RWPE2 (cell line): ENCODE measurements around the gene MYO18A.

Experiments used
- ATAC-seq: fragments of 200-7000 bp; cut with Tn5 transposase; 3 replicates; pipeline ENCODE4 v1.9.1; 2021; ENCODE audit warnings: low read depth
- DNase-seq: peaks from one replicate; pipeline ENCODE4 v3.0.0-alpha.2; 2020; ENCODE audit warnings: low spot score
- H3K27ac ChIP-seq: fragments of 450-650 bp; 2 replicates; pipeline ENCODE4 v1.5.1; 2017; ENCODE audit warnings: mild to moderate bottlenecking; ENCODE audit not compliant: poor library complexity, severe bottlenecking
- H3K27me3 ChIP-seq: fragments of 250-450 bp; sonication (Bioruptor Pico); 2 replicates; pipeline ENCODE4 v1.5.1; 2021; ENCODE audit warnings: mild to moderate bottlenecking, moderate library complexity; ENCODE audit not compliant: insufficient read depth, poor library complexity, severe bottlenecking
- H3K36me3 ChIP-seq: fragments of 250-450 bp; sonication (Bioruptor Pico); 2 replicates; pipeline ENCODE4 v1.5.1; 2020; ENCODE audit warnings: low read depth, mild to moderate bottlenecking, moderate library complexity
- H3K4me1 ChIP-seq: fragments of 250-450 bp; sonication (Bioruptor Pico); 2 replicates; pipeline ENCODE4 v1.5.1; 2021; ENCODE audit warnings: mild to moderate bottlenecking, moderate library complexity; ENCODE audit not compliant: insufficient read depth, poor library complexity, severe bottlenecking
- H3K4me3 ChIP-seq: fragments of 250-450 bp; sonication (Bioruptor Pico); 2 replicates; pipeline ENCODE4 v1.5.1; 2021; ENCODE audit warnings: mild to moderate bottlenecking, moderate library complexity; ENCODE audit not compliant: severe bottlenecking
- H3K9me3 ChIP-seq: fragments of 250-450 bp; sonication (Bioruptor Pico); 2 replicates; pipeline ENCODE4 v1.5.1; 2021; ENCODE audit warnings: mild to moderate bottlenecking, moderate library complexity; ENCODE audit not compliant: severe bottlenecking
- CTCF ChIP-seq: fragments of 450-650 bp; IDR thresholded peaks from one replicate; pipeline ENCODE4 v1.5.1; 2017; ENCODE audit warnings: mild to moderate bottlenecking, moderate library complexity; ENCODE audit not compliant: poor library complexity, severe bottlenecking

The MYO18A gene

GRCh38 chr17:29193146-29193545 is 12.9 kb upstream of the MYO18A start:
- no peak for ATAC-seq
- DNase-seq, result no peak
- Histone ChIP-seq H3K27ac (no peak overlapping the region), H3K36me3 (no peaks in the 10 kb centered on the region), H3K4me3 (no peak overlapping the region), H3K27me3 (no peaks in the 10 kb centered on the region), H3K9me3 (no peaks in the 10 kb centered on the region), H3K4me1 (peaks cover 7% of the 10 kb centered on the region)
- TF ChIP-seq CTCF, result no peak

DNA sequence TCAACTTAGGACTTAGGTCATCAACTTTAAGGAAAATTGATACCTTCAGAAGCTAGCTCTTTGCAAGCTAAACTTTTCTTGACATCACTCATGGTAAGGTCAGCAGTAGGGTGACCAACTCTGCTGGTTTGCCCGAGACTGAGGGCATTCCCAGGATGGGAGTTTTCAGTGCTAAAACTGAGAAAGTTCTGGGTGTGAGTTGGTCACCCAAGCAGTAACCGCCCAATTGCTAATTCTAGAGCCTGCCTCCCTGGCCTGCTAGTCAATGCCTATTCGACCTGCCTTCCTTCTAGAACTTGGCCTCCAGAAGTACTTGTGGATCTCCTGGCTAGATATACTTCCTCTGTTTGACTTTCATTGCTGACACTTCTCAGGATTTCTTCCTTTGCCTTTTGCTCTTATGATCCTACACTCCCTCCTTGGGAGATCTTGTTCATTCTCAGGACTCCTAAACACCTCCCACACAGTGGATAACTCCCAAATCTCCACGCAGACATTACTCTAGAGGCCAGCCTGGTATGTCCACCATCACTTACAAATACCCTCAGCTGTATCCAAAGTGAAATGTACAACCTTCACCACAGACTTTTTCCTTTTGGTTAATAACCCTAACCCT is 10.5 kb upstream of the MYO18A start:
- H3K4me3 ChIP-seq, result no peak overlapping the region
- H3K27me3 ChIP-seq, result no peaks in the 10 kb centered on the region
- no peaks in the 10 kb centered on the region for H3K9me3 ChIP-seq
- TF ChIP-seq CTCF, result no peak
- no peaks in the 10 kb centered on the region for H3K36me3 ChIP-seq
- H3K4me1 ChIP-seq, result peaks cover 6% of the 10 kb centered on the region
- no peak overlapping the region for H3K27ac ChIP-seq
- DNase-seq (no peak), ATAC-seq (no peak)

- Histone ChIP-seq H3K27me3 (no peaks in the 10 kb centered on the region), H3K4me1 (no peaks in the 10 kb centered on the region), H3K4me3 (no peak overlapping the region), H3K36me3 (no peaks in the 10 kb centered on the region), H3K9me3 (no peaks in the 10 kb centered on the region), H3K27ac (no peak overlapping the region)
- no peak for TF ChIP-seq CTCF
- no peak for DNase-seq
- no peak for ATAC-seq
These were observed 9.8 kb upstream of the MYO18A start for GRCh38 chr17:29190039-29190438.

- H3K27ac ChIP-seq, result no peak overlapping the region
These were observed 9.2 kb upstream of the MYO18A start for GRCh38 chr17:29189355-29189754.

More at GRCh38 chr17:29189355-29189754, 9.2 kb upstream of the MYO18A start:
- TF ChIP-seq CTCF, result no peak
- no peak for DNase-seq
- Histone ChIP-seq H3K27me3 (no peaks in the 10 kb centered on the region), H3K36me3 (no peaks in the 10 kb centered on the region), H3K9me3 (no peaks in the 10 kb centered on the region), H3K4me3 (no peak overlapping the region), H3K4me1 (no peaks in the 10 kb centered on the region)
- no peak for ATAC-seq
